CD4-positive, alpha-beta memory T cell (primary cell): ENCODE measurements around the gene DPM2. TPM values are rescaled to one million over a fixed set of nuclear protein-coding genes. Genes with fewer than 3 reads are reported as not detected.
A peak's percentile ranks its signal among the peaks of the same experiment; 100 is the strongest.

Experiments
- CTCF ChIA-PET: fragments of 350-600 bp; sonication (Branson Sonifier 250); formaldehyde crosslinking; loops from one replicate; lab custom pipeline; 2021; ENCODE audit warnings: inconsistent platforms; ENCODE audit not compliant: partially characterized antibody; lab: Charles Lee
- POLR2A ChIA-PET: fragments of 350-600 bp; sonication (Branson Sonifier 250); formaldehyde crosslinking; loops from one replicate; lab custom pipeline; 2021; ENCODE audit not compliant: partially characterized antibody; lab: Charles Lee
- DNase-seq, 5 donors: peaks; one replicate each; pipeline versions ENCODE4 v3.0.0 to v3.0.0-alpha.2; 2020 to 2022; ENCODE audit warnings: mixed read lengths in 1 of 5
- H3K27ac ChIP-seq: one replicate; pipeline ENCODE4 v1.7.0; 2013; ENCODE audit warnings: low read depth, low read length
- H3K27me3 ChIP-seq: 2 replicates; pipeline ENCODE4 v1.7.0; 2013; ENCODE audit warnings: mild to moderate bottlenecking, low read length, moderate library complexity; ENCODE audit not compliant: insufficient read depth
- H3K36me3 ChIP-seq: 2 replicates; pipeline ENCODE4 v1.7.0; 2013; ENCODE audit warnings: mild to moderate bottlenecking, low read length, moderate library complexity; ENCODE audit not compliant: insufficient read depth
- H3K4me1 ChIP-seq: 2 replicates; pipeline ENCODE4 v1.7.0; 2013; ENCODE audit warnings: mild to moderate bottlenecking, low read length, moderate library complexity; ENCODE audit not compliant: insufficient read depth
- H3K4me3 ChIP-seq, 2 donors: one replicate each; pipeline ENCODE4 v1.7.0; 2013; ENCODE audit warnings: low read length in 2 of 2, mild to moderate bottlenecking in 1 of 2
- H3K9me3 ChIP-seq, 2 donors: one replicate each; pipeline ENCODE4 v1.7.0; 2013; ENCODE audit warnings: low read length in 2 of 2, control low read depth in 1 of 2; ENCODE audit not compliant: control insufficient read depth in 1 of 2
- H3K27ac Mint-ChIP-seq, 7 donors: one replicate each; pipeline ENCODE4 v1.8.0; 2020 to 2021; ENCODE audit warnings: mixed read lengths in 7 of 7, mild to moderate bottlenecking in 6 of 7, inconsistent platforms in 3 of 7, moderate library complexity in 3 of 7
- H3K27me3 Mint-ChIP-seq, 2 donors: one replicate each; pipeline ENCODE4 v1.8.0; 2020 to 2021; ENCODE audit warnings: mixed read lengths in 2 of 2
- H3K36me3 Mint-ChIP-seq, 2 donors: one replicate each; pipeline ENCODE4 v1.8.0; 2020 to 2021; ENCODE audit warnings: mixed read lengths in 2 of 2, inconsistent platforms in 1 of 2, mild to moderate bottlenecking in 1 of 2
- H3K4me1 Mint-ChIP-seq, 4 donors: one replicate each; pipeline ENCODE4 v1.8.0; 2020 to 2021; ENCODE audit warnings: mixed read lengths in 4 of 4, mild to moderate bottlenecking in 1 of 4
- H3K4me3 Mint-ChIP-seq, 8 donors: one replicate each; pipeline ENCODE4 v1.8.0; 2020 to 2021; ENCODE audit warnings: mixed read lengths in 8 of 8, mild to moderate bottlenecking in 7 of 8, moderate library complexity in 6 of 8, inconsistent platforms in 3 of 8
- H3K9me3 Mint-ChIP-seq, 8 donors: one replicate each; pipeline ENCODE4 v1.8.0; 2020 to 2021; ENCODE audit warnings: mixed read lengths in 8 of 8, mild to moderate bottlenecking in 5 of 8, inconsistent platforms in 3 of 8, moderate library complexity in 1 of 8
- intact Hi-C: fragments of 100-400 bp; cut with micrococcal nuclease; formaldehyde crosslinking; loops from one replicate; pipeline ENCODE4 v1.15.1; 2023
- polyA plus RNA-seq, 2 donors: library from polyadenylated mRNA; unstranded; fragments of 300-500 nt; fragmentation: Illumina TruSeq; gene quantifications; one replicate each; pipeline ENCODE4 v1.2.3, GENCODE V29; 2021
- total RNA-seq, 2 experiments: library from RNA; stranded (reverse); gene quantifications; one replicate each; pipeline ENCODE4 v1.2.3, GENCODE V29; 2021

DPM2 gene
- total and polyA plus RNA-seq, 4 experiments from 2014 or later = 37.0 to 43.1 (median 40.3) TPM

DNA sequence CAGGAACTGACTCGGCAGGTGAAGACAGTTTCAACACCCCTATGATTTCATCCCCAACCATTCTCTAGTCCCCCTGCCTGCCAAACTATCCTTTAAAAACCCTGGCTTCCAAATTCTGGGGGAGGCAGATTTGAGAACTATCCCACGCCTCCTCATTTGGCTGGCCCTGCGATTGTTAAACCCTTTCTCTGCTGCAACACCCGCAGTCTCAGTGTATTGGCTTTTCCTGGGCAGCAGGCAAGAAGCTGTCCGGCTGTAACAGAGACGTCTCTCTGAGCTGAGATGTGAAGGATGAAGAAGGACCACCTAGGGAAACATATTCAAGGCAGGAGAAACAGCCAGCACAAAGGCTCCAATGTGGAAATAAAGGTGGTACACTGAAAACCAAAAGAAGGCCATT is 44.8 kb downstream of the DPM2 start:
- Histone ChIP-seq H3K4me3 (no peak overlapping the region), H3K36me3 (peaks cover 63% of the 10 kb centered on the region), H3K27ac (no peak overlapping the region), H3K27me3 (no peaks in the 10 kb centered on the region), H3K9me3 (no peaks in the 10 kb centered on the region), H3K4me1 (peaks cover 15% of the 10 kb centered on the region)
- Mint-ChIP-seq H3K4me3 (peak overlapping the region in 1 of 8 donors; percentile 13), H3K9me3 (peaks cover 0 to 13% (median 0%) of the 10 kb centered on the region in 8 donors), H3K27me3 (no peaks in the 10 kb centered on the region), H3K27ac (peak overlapping the region in 5 of 7 donors; percentile 23 to 84 (median 60)), H3K4me1 (peaks cover 0 to 48% (median 19%) of the 10 kb centered on the region in 4 donors), H3K36me3 (peaks cover 58 to 74% of the 10 kb centered on the region in 2 donors)
- intact Hi-C loops = no loop called here
- POLR2A ChIA-PET = interaction anchor here (1.2 kb wide), 1 partner anchor 13 kb away, joined by 4 read pairs; no protein-coding TSS in a partner anchor
- DNase-seq = no peak
- CTCF ChIA-PET = interaction anchor here (0.6 to 1.4 kb wide), 4 partner anchors 10 to 112 kb away, joined by 3 read pairs; no protein-coding TSS in a partner anchor

DNA sequence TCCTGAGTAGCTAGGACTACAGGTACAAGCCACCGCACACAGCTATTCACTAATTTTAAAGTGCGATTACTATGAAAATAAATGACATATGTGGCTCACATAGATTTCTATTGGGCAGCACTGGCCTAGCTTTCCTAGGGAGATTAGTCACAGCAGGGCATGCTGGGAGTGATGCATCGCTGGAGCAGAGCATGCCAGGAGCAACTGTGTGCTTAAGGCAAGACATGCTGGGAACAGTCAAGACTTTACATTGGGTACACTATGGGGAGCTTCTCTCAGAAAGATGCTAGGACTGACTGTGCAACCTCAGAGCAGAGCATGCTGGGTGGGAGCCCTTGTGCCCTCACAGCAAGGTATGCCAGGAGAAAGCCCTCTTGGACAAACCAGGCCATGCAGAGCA is 47.6 kb downstream of the DPM2 start:
- no peak overlapping the region for H3K27ac Mint-ChIP-seq
- no peak overlapping the region for H3K4me3 Mint-ChIP-seq
- H3K27me3 ChIP-seq = no peaks in the 10 kb centered on the region
- H3K36me3 ChIP-seq = peaks cover 71% of the 10 kb centered on the region
- intact Hi-C loops = no loop called here
- CTCF ChIA-PET = interaction anchor here (1.0 to 2.2 kb wide), 5 partner anchors 20 to 386 kb away, joined by 3 to 9 read pairs (median 3); no protein-coding TSS in a partner anchor
- no peaks in the 10 kb centered on the region for H3K9me3 ChIP-seq
- peaks cover 0 to 29% (median 13%) of the 10 kb centered on the region in 4 donors for H3K4me1 Mint-ChIP-seq
- peaks cover 0 to 8% (median 0%) of the 10 kb centered on the region in 8 donors for H3K9me3 Mint-ChIP-seq
- DNase-seq = no peak
- H3K4me3 ChIP-seq = no peak overlapping the region
- H3K27me3 Mint-ChIP-seq = no peaks in the 10 kb centered on the region
- no peaks in the 10 kb centered on the region for H3K4me1 ChIP-seq
- peaks cover 52 to 78% of the 10 kb centered on the region in 2 donors for H3K36me3 Mint-ChIP-seq
- no peak overlapping the region for H3K27ac ChIP-seq
- POLR2A ChIA-PET = interaction anchor here (1.0 to 1.8 kb wide), 4 partner anchors 9 to 20 kb away, joined by 3 to 7 read pairs (median 4); no protein-coding TSS in a partner anchor

DNA sequence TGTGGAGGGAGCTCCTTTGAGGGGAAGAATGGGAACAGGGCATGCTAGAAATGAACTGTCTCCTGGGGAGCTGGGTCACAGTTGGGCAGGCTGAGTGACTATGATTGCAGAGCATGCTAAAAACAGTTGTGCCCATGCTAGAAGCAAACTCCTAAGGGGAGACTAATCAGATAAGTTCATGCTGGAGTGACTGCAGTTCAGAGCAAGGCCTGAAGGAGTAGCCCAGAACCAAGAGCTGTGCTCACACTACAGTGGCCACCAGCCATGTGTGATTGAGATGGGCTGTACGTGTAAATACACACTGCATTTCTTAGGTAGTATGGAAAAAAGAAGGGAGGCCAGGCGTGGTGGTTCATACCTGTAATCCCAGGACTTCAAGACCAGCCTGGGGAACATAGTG is 49.9 kb downstream of the DPM2 start:
- Mint-ChIP-seq H3K27ac (peak overlapping the region in 1 of 7 donors; percentile 54), H3K9me3 (peaks cover 0 to 2% (median 0%) of the 10 kb centered on the region in 8 donors), H3K4me1 (peaks cover 0 to 25% (median 15%) of the 10 kb centered on the region in 4 donors), H3K4me3 (no peak overlapping the region), H3K27me3 (no peaks in the 10 kb centered on the region), H3K36me3 (peaks cover 33 to 72% of the 10 kb centered on the region in 2 donors)
- Histone ChIP-seq H3K27ac (no peak overlapping the region), H3K4me1 (no peaks in the 10 kb centered on the region), H3K36me3 (peaks cover 51% of the 10 kb centered on the region), H3K4me3 (no peak overlapping the region), H3K9me3 (no peaks in the 10 kb centered on the region), H3K27me3 (no peaks in the 10 kb centered on the region)
- ChIA-PET POLR2A (no interaction called here), CTCF (no interaction called here)
- intact Hi-C loops = no loop called here
- DNase-seq = peak in 1 of 5 donors; percentile 9

DNA sequence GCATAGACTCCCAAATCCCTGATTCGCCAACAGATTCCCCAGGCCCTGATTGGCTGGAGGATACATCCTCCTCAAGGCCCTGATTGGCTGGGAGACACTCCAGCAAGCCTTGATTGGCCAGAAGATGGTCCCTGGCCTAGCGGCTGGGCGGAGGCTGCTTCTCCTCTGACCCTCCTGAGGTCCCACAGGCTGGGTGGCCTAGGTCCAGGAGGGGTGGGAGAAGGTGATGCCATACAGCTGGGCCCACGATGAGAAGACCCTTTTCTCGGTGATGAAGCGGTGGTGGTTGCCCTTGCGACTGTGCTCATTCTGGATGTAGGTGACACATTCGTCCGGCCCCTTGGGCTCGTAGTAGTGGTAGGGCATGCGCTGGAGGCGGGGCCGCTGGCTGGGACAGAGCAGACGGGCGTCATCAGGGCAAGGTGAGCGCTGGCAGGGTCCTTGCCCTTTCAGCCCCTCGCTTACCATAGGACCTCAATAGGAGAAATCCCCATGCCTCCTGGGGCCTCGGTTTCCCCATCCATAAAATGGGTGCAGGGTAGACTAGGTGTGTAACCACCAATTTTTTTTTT is 51.2 kb downstream of the DPM2 start:
- Mint-ChIP-seq H3K27ac (peak overlapping the region in 4 of 7 donors; percentile 12 to 57 (median 26)), H3K4me3 (no peak overlapping the region), H3K36me3 (peaks cover 24 to 65% of the 10 kb centered on the region in 2 donors), H3K4me1 (peaks cover 0 to 20% (median 13%) of the 10 kb centered on the region in 4 donors), H3K27me3 (no peaks in the 10 kb centered on the region), H3K9me3 (no peaks in the 10 kb centered on the region)
- H3K27ac ChIP-seq = no peak overlapping the region
- intact Hi-C loops = no loop called here
- H3K4me3 ChIP-seq = no peak overlapping the region
- H3K36me3 ChIP-seq = peaks cover 43% of the 10 kb centered on the region
- peak in 1 of 5 donors; percentile 5 for DNase-seq
- H3K9me3 ChIP-seq = no peaks in the 10 kb centered on the region
- ChIA-PET CTCF (no interaction called here), POLR2A (interaction anchor here (1.5 kb wide), 1 partner anchor 18 kb away, joined by 5 read pairs; no protein-coding TSS in a partner anchor)
- H3K4me1 ChIP-seq = no peaks in the 10 kb centered on the region
- no peaks in the 10 kb centered on the region for H3K27me3 ChIP-seq

DNA sequence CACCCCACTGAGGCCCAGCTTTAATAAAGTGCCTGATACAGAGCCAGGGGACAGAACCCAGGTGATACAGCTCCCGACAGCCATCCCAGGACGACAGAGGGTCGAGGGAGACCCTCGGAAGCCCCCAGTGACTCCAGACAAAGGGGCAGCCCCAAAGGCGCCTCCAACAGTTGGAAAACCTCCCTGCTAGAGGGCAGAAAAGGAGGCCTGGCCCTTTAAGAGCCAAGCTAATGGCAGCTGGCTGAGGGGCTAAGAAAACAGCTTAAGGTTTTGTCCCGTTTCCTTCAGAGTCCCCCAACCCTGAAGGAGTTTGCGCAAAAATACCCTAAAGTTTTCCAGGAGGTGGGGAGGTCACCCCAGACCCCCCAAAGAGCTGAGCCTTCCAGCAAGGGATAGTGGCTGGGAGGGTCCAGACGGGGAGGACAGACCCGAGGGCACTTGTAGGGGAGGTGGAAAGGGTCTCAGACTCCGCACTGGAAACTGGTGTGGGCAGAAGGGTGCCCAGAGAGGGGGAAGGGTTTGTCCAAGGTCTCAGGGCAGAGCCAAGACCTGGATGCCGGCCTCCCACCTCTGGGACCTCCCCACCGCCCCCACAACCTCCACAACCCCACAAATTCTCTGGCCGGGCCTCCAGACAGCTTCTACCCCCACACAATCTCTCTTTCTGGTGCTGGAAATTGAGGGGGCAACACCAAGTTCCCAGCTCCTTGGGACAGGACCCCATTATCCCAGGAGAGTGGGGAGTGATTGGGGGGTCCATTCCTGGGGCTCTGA is 52.0 kb downstream of the DPM2 start:
- Mint-ChIP-seq H3K36me3 (peaks cover 17 to 57% of the 10 kb centered on the region in 2 donors), H3K9me3 (no peaks in the 10 kb centered on the region), H3K27ac (peak overlapping the region in 4 of 7 donors; percentile 2 to 73 (median 44)), H3K27me3 (no peaks in the 10 kb centered on the region), H3K4me1 (peaks cover 0 to 15% (median 11%) of the 10 kb centered on the region in 4 donors), H3K4me3 (no peak overlapping the region)
- no peaks in the 10 kb centered on the region for H3K4me1 ChIP-seq
- ChIA-PET POLR2A (interaction anchor here (0.9 to 1.5 kb wide), 2 partner anchors 19 to 30 kb away, joined by 3 to 5 read pairs; no protein-coding TSS in a partner anchor), CTCF (interaction anchor here (0.9 to 1.3 kb wide), 2 partner anchors 14 to 151 kb away, joined by 3 read pairs; partner anchors contain the start of gene TOR2A)
- peaks cover 39% of the 10 kb centered on the region for H3K36me3 ChIP-seq
- no peaks in the 10 kb centered on the region for H3K27me3 ChIP-seq
- no peak overlapping the region for H3K27ac ChIP-seq
- no peak overlapping the region for H3K4me3 ChIP-seq
- intact Hi-C loops = no loop called here
- DNase-seq = no peak
- H3K9me3 ChIP-seq = no peaks in the 10 kb centered on the region

Other genes with a start within 250 kb of the DPM2 start
- gene CFAP157, start 230.9 kb downstream of the DPM2 start, total RNA-seq = under 1 TPM in 1 of 2 experiments, not detected in 1; 0.25 TPM
- gene CFAP157, start 230.9 kb downstream of the DPM2 start, polyA plus RNA-seq = under 1 TPM; 0.14 to 0.22 TPM
- 1 to 10 TPM; 7.3 to 8.4 TPM for gene PTRH1, start 222.2 kb downstream of the DPM2 start, total RNA-seq
- gene PTRH1, start 222.2 kb downstream of the DPM2 start, polyA plus RNA-seq = 10 to 100 TPM; 25.6 to 31.1 TPM
- gene TTC16, start 221.8 kb downstream of the DPM2 start, total RNA-seq = 1 to 10 TPM; 2.5 to 2.6 TPM
- gene TTC16, start 221.8 kb downstream of the DPM2 start, polyA plus RNA-seq = 1 to 10 TPM in 1 of 2 donors, under 1 TPM in 1; 0.09 to 1.8 TPM
- 10 to 100 TPM; 14.3 to 18.4 TPM for gene TOR2A, start 202.6 kb downstream of the DPM2 start, total RNA-seq
- 10 to 100 TPM; 23.2 to 27.1 TPM for gene TOR2A, start 202.6 kb downstream of the DPM2 start, polyA plus RNA-seq
- 10 to 100 TPM; 43.4 to 48.6 TPM for gene SH2D3C, start 159.2 kb downstream of the DPM2 start, total RNA-seq
- 10 to 100 TPM in 1 of 2 donors, 1 to 10 TPM in 1; 8.7 to 51.5 TPM for gene SH2D3C, start 159.2 kb downstream of the DPM2 start, polyA plus RNA-seq
- gene CDK9, start 151.8 kb downstream of the DPM2 start, total RNA-seq = 100 to 1,000 TPM; 127 to 138 TPM
- gene CDK9, start 151.8 kb downstream of the DPM2 start, polyA plus RNA-seq = 10 to 100 TPM; 35.4 to 63.6 TPM
- gene FPGS, start 135.0 kb downstream of the DPM2 start, total RNA-seq = 100 to 1,000 TPM; 100 to 101 TPM
- gene FPGS, start 135.0 kb downstream of the DPM2 start, polyA plus RNA-seq = 10 to 100 TPM; 49.4 to 54.6 TPM
- 10 to 100 TPM; 13.7 to 13.8 TPM for gene ENG, start 83.2 kb downstream of the DPM2 start, total RNA-seq
- 1 to 10 TPM; 2.0 to 4.2 TPM for gene ENG, start 83.2 kb downstream of the DPM2 start, polyA plus RNA-seq
- gene AK1, start 60.2 kb downstream of the DPM2 start, total RNA-seq = 10 to 100 TPM; 58.1 to 62.7 TPM
- gene AK1, start 60.2 kb downstream of the DPM2 start, polyA plus RNA-seq = under 1 TPM in 1 of 2 donors, not detected in 1; 0.53 TPM
- 100 to 1,000 TPM; 125 to 127 TPM for gene ST6GALNAC6, start 38.3 kb downstream of the DPM2 start, total RNA-seq
- 10 to 100 TPM; 45.2 to 45.6 TPM for gene ST6GALNAC6, start 38.3 kb downstream of the DPM2 start, polyA plus RNA-seq
- 10 to 100 TPM; 35.7 to 38.1 TPM for gene ST6GALNAC4, start 20.8 kb downstream of the DPM2 start, total RNA-seq
- gene ST6GALNAC4, start 20.8 kb downstream of the DPM2 start, polyA plus RNA-seq = 10 to 100 TPM; 10.2 to 18.5 TPM
- 1 to 10 TPM in 1 of 2 experiments, under 1 TPM in 1; 0.72 to 1.8 TPM for gene PIP5KL1, start 7.1 kb downstream of the DPM2 start, total RNA-seq
- gene PIP5KL1, start 7.1 kb downstream of the DPM2 start, polyA plus RNA-seq = under 1 TPM; 0.26 to 0.79 TPM
- gene EEIG1, start 43.1 kb upstream of the DPM2 start, total RNA-seq = 100 to 1,000 TPM; 516 to 550 TPM
- 100 to 1,000 TPM in 1 of 2 donors, 10 to 100 TPM in 1; 95.4 to 205 TPM for gene EEIG1, start 43.1 kb upstream of the DPM2 start, polyA plus RNA-seq
- gene NAIF1, start 129.5 kb upstream of the DPM2 start, total RNA-seq = 10 to 100 TPM; 13.3 to 13.8 TPM
- 10 to 100 TPM; 11.3 to 15.2 TPM for gene NAIF1, start 129.5 kb upstream of the DPM2 start, polyA plus RNA-seq
- gene SLC25A25, start 130.4 kb upstream of the DPM2 start, total RNA-seq = 10 to 100 TPM; 22.0 to 26.9 TPM
- gene SLC25A25, start 130.4 kb upstream of the DPM2 start, polyA plus RNA-seq = 10 to 100 TPM; 13.4 to 17.6 TPM
- 10 to 100 TPM; 51.8 to 57.9 TPM for gene PTGES2, start 189.9 kb upstream of the DPM2 start, total RNA-seq
- gene PTGES2, start 189.9 kb upstream of the DPM2 start, polyA plus RNA-seq = 10 to 100 TPM; 47.5 to 48.8 TPM
- gene LCN2, start 211.6 kb upstream of the DPM2 start, total RNA-seq = not detected
- not detected for gene LCN2, start 211.6 kb upstream of the DPM2 start, polyA plus RNA-seq
- 10 to 100 TPM; 47.8 to 50.5 TPM for gene BBLN, start 222.4 kb upstream of the DPM2 start, total RNA-seq
- gene BBLN, start 222.4 kb upstream of the DPM2 start, polyA plus RNA-seq = 100 to 1,000 TPM; 110 to 136 TPM